GM21576 (cell line): ENCODE results near the gene PVALEF.

ENCODE experiments used
- ATAC-seq: cut with Tn5 transposase; IDR thresholded peaks from one replicate; pipeline ENCODE4 v1.9.1; 2021; ENCODE audit warnings: mild to moderate bottlenecking, moderate library complexity; ENCODE audit not compliant: unreplicated experiment

The PVALEF gene

DNA sequence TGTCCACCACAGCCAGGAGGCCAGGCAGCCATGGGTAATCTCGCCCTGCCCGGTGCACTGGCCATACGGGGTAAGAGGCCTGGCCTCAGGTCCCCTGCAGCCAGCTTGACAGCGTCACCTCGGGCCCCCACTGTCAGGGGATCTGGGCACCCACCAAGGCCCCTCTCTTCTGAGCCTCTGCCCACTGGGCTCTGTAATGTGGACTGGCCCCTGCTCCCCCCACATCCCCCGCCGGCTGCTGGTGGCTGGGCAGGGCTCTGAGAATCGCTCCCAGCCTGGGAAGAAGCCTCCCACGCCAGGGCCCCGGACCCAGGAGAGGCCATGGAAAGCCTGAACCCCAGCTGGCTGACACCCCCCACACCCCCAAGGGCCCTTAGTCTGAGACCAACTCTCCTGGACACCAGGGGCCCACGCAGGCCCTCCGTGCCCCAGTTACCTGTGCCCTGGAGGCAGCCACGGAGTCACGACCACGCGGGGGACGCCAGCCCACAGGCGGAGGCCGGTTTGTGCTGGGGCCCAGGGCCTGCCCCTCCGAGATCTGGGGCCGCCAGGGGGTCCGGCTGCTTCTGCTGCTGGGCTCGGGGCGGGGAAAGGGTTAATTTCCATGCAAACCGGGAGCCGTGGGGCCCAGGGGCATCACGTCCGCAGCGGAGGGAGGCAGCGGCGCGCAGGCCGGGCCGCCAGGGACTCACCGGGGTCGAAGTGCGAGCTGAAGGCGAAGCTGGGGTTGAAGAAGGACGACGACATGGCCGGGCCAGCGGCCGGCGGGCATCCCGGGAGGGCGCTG is at the start of gene PVALEF:
PVALEF (plus strand) TSS at position 262 of the 787 bp plus-strand sequence. CDS start 15,720 bp downstream, outside the sequence.
- ATAC-seq: no peak

DNA sequence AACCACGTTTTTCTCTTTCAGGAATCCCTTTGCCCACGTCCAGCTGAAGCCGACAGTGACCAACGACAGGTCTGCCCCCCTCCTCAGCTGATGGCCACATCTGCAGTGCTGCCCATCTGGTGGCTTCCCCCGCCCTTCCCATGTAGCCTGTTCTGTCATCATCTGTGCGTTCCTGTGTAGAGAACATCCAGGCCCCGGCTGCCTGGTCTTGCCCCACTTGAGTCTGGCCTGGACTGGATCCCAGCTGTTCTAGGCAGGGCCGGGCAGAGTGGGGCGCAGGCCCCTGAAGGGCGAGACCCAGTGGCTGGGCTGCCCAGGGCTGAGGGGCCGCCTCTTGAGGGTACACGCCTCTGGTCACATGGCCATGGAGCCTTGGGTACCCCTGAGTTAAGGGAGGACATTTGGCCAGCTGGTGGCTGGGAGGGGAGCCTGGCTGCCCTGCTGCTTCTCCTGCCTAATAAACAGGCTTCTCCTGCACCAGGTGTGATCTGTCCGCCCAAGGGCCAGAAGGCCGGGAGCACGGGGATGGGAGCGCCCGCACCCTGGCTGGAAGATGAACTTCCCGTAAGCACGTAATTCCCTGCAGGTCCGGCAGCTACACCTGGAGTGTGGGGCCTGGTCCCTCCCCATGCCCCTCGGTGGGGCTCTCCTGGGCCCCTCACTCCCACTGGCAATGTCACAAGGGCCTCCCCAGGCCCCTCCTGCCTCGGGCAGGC is 49.4 kb upstream of the PVALEF start:
- no peak for ATAC-seq

DNA sequence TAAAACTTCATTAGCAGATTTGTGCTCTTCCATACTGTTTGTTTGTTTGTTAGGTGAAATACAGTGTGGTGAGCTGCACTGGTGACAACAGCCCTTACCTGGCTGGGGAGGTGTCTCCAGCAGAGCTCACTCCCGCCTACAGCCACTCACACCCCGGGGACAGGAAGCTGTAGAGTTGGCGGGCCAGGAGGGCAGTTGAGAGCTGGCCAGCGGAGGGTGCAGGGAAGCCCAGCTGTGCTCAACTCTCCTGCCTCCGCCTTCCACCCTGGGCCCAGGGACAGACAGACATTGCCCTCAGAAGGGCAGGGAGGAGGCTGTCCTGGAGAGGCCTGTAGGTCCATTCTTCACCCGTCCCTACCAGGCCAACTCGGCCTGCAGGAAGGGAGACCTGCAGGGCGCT is 48.6 kb upstream of the PVALEF start:
- ATAC-seq: no peak

DNA sequence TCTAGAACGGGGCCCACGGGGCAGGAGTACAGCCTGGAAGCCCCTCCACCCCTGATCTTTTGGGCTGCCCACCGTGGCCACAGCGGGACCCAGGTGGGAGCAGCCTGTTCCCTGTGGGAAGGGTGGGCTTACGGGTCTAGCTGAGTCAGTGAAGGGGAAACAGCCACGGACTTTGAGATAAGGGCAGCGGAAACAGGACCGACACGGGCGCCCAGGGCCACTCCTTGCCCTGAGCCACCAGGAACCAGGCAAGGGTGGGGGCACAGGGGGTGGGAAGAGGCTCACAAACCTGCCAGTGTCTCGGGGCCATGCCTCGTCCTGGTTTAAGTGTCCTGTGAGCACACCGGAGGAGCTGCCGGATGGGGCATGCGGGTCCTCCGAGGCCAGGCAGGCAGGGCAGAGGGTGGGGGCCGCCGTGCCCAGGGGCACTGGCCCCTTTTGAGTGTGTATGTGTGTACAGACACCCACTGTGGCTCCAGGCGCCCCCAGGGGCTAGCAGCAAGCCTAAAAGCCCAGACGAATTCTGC is 47.6 kb upstream of the PVALEF start:
- ATAC-seq: no peak

DNA sequence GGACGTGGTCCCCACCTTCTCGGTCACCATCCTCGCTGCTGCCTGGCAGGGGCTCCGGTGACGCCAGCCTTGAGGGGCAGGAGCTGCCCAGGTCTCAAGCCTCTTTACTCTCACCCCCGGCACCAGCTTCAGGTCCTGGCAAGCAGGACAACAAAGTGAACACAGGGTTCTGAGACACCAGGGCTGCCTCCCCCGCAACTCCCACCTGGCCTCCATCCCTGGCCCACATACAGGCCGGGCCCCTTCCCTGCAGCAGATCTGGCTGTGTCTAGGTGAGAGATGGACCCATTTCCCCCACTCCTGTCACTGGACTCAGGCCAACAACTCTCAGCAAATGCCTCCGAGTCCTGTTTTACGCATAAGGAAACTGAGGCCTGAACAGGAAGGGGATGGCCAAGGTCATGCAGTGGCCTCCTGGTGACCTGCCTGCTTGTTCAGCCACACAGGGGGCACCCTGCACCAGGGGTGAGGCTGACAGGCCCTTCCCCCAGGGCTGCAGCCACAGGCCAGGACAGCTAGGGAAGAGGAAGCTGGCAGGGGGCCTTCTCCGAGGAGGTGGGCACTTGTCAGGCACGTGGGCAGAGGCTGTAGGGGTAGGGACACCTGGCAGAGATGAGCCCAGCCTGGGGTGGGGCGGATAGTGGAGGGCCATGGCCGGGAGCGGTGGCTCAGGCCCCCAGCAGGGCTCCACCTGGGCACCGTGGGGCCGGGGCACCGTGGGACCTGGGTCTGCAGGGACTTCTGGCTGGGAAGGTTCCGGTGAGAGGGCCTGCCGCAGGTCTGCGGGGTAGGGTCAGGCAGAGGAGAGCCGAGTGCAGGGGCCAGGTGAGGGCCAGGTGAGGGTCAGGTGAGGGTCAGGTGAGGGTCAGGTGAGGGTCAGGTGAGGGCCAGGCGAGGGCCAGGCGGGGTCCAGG is 46.7 kb upstream of the PVALEF start:
- no peak for ATAC-seq

DNA sequence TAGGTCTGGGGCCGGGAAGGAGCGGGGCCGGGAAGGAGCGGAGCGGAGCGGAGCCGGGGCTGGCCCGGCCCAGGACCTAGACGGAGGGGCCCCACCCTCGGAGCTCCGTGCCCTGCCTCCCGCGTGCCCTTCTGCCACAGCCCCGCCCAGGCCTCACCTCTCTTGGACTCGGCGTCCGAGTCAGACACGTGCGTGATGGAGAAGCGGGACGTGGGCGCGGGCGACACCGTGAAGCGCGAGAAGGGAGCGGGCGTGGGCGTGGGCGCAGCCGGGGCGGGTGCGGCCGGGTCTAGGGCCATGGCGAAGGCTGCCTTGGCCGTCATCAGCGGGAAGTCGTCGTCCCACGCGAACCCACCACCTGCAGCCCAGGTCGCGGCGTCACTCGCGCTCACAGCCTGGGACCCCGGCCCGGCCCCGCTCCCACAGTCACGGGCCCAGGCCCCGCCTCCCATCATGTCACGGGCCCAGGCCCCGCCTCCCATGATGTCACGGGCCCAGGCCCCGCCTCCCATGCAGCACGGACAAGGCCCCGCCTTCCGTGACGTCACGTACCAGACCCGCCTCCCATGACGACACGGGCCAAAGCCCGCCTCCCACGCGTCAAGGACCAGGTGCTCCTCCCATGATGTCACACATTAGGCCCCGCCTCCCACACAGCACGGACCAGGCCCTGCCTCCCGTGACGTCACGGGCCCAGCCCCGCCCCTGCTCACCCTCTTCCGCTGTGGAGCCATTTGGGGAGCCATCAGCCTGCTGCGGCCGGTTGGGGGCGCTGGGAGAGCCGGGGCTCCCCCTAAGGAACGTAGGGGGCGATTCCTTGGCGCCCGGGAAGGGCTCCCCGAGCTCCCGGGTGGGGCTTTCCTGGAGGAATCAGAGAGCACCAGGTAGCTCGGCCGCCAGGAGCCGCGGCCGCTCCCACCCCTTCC is 45.8 kb upstream of the PVALEF start:
- ATAC-seq: no peak

DNA sequence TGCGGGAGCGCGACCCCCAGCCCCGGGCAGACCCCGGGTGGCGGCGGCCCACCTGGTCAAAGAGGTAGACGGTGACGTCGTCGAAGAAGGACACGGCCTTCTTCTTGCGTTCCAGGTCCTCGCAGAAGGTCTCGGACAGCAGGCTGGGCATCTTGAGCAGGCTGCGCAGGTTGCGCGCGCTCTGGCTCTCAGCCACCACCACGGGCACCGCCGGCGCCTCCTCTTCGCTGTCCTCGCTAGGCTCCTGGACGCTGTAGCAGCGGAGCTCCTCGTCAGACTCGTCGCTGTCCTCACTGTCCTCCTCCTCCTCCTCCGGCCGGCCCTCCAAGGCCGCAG is 45.2 kb upstream of the PVALEF start:
- ATAC-seq: no peak

DNA sequence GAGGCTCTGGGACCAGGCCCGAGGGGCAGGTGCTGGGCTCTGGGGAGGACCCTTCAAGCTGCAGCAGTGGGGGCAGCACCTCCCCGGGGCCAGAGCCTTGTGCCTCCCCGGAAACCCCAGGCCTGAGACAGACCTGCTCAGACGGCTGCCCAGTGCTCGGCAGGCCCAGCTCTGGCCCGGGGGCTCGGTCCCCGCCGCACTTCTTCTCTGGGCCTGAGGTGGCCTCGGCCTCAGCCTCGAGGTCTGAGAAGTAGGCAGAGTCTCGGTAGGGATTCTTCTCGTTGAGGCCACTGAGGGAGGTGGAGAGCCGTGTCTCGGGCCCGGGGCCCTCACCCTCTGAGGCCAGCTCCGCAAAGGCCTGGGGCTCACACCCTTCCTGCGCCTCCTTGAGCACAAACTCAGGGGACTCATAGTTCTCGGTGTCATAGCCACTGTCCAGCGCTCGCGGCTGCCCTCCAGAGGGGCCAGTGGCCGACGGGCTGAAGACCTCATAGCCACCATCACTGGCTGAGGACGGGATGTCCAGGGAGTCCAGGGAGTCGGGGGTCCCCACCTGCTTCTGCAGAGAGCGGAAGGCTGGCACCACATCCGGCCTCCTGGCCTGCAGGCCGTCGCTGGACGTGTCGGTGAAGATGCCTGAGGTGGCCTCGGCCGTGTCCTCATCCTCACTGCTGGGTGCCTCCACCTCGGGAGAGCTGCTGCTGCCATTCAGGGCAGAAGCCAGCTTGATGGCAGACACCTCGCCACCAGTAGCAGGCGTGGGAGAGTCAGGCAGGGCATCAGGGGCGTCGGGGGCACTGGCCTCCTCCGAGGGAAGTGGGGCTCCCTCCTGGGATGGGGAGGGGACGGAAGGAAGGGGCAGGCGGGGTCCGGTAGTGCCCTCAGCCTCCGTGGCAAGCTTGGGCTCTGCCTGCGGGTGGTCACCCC is 44.3 kb upstream of the PVALEF start:
- ATAC-seq: no peak

DNA sequence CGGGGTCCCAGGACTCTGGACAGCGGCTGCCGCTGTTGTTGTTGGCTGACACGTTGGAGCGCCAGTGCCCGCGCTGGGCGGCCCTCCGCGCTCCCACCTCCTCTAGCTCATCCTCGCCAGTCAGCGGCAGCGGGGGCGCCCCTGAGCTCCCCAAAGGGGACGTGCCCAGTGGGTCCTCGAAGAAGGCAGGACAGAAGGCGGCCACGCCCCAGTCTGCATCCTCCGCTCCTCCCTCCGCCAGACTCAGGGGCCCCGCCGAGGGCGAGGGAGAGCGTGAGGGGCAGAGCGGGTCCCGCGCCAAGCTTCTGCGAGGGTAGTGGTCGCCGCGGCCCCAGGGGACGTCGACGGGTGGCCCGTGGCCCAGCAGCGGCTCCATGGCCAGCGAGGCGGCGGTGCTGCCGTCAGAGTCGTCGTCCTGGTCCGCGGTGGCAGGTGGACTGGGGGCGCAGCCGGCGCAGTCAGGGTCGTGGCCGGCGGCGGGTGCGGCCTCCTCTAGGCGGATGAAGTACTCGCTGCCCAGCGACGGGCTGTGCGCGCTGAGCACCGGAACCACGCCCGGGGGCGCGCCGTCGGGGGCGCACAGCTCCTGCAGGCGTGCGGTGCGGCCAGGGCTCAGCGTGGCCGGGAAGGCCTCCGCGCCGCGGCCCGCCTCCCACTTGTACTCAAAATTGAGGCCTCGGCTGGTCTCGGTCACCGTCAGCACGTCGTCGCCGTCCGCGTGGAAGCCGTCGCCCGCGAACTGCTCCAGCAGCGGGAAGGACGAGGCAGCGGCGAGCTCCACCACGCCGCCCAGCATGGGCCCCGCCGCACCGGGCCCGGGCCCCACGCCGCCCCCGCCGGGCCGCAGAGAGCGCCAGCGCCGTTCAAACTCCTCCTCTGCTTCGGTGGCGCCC is 43.2 kb upstream of the PVALEF start:
- ATAC-seq: no peak

DNA sequence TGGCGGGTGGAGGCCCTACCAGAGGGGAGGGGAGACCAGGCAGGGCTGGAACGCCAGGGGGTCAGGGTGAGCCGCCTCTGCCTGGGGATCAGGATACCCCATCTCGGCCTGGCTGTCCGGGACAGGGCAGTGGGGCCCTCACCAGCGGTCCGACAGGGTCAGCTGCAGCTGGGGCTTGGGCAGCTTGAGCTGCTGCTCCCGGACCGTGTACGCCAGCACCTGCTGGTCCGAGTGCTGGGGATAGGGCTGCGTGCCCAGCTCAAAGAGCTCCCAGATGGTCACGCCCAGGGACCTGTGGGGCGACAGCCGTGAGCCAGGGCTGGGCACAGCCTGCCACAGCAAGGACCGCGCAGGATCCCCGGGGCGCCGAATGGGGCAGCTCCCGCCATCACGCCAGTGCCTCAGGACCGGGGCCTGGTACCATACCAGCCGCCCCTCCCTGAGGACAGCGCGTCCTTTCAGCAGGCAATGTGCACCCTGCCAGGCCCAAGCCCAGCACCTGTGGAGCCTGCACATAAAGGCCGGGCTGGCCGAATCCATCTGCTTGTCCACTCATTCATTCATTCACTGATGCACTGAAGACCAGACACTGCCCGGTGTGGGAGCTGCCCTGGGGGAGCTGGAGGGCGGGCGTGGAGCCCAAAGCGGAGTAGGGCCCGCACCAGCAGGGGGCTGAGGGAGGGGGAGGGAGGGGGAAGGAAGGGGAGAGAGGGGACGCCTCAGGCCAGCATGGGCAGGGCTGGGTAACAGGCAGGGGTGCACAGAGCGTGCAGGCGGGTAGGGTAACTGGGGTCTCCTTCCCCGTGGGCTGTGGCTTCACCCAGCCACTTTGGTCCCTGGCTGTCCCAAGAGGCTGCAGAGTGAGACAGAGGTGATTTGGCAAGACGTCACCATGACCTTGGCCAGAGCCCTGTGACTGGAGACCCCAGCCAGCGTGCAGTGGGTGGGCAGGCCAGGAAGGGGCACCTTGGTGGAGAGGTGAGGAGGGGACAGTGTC is 42.0 kb upstream of the PVALEF start:
- no peak for ATAC-seq

DNA sequence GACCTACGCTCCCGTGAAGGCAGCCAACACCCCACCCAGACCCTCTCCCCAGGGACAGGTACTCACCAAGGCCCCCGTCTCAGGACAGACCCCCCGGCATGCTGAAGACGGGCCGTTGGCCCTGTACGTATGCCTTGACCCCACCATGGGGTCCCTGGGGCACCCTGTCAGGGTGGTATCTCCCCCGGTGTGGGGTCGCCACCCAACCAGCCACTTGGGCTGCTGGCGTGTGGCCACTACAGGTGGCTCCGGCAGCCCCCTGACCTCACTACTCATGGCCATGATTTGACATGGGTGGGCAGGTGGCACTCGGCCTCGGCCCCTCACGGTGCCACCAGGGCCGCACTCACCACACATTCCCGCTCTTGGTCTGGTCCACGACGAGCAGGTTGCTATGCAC is 40.9 kb upstream of the PVALEF start:
- ATAC-seq: no peak

DNA sequence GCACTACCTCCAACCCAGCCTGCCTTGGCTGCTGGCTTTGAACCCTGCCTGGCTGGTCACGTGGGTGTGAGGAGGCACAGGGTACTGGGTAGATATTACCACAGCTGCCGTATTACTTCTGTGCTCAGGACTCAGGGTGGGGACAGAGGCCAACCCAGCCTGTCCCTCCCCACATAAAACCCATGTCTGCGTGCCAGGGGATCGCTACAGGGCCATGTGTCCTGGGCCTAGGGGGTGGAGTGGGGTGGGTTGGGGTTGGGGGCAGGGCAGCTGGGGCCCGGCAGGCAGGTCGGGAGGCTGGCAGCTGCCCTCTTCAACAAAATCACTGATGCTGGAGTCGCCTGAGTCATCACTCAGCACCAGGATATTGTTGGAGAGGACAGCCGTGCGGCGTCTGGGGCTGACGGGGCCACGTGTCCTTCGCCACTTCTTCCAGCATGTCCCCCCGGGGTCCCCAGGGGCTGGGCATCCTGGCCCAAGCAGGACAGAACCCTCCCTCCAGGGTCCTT is 39.7 kb upstream of the PVALEF start:
- ATAC-seq: no peak

DNA sequence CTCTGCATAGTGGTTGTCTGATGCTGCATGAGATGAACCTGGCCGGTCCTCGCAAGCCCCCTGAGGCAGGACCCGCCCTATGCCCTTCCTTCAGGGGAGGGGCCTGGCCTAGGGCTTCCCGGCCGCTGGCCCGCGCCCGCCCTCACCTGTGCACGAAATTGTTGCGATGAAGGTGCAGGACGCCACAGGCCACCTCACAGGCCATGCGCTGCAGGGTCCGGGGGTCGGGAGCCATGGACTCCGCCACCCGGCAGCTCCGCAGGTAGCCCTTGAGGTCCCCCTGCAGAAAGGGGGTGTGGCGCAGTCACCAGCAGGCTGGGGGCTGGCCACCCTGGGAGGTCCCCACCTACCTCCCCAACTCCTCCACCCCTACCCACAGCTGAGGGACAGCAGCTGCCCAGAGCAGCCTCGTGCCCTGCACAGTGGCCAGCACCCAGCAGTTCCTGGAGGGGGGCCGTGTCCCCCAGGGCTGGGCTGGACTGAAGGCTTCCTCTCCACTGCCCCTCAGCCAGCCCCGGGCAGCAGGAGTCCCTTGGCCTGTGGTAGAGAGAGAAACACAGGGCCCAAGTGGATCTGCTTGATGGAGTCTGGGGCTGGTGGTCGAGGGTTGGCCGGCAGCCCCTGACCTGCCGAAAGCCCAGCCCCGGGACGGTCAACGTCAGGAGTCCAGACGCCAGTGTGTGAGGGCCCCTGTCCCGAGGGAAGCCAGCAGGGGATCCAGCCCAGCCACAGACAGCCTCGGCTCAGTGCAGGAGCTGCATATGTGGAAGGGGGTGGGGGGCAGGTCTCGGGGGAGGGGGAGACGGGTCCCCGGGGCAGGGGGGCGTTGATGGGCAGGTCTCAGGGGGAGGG is 38.8 kb upstream of the PVALEF start:
- ATAC-seq: no peak

DNA sequence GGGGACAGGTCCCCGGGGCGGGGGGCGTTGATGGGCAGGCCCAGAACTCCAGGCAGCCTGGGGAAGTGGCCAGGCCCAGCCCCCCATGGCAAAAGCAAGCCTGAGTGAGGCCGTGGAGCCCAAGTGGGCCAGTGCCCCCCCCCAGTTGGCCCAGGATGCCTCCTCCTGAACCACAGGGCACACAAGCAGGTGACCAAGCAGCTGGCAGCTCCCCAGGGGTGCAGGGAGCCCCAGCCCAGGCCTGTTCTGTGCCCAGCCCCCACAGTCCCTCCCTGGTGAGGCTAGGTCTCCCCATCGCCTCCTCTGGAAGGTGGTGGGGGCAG is 38.2 kb upstream of the PVALEF start:
- no peak for ATAC-seq

DNA sequence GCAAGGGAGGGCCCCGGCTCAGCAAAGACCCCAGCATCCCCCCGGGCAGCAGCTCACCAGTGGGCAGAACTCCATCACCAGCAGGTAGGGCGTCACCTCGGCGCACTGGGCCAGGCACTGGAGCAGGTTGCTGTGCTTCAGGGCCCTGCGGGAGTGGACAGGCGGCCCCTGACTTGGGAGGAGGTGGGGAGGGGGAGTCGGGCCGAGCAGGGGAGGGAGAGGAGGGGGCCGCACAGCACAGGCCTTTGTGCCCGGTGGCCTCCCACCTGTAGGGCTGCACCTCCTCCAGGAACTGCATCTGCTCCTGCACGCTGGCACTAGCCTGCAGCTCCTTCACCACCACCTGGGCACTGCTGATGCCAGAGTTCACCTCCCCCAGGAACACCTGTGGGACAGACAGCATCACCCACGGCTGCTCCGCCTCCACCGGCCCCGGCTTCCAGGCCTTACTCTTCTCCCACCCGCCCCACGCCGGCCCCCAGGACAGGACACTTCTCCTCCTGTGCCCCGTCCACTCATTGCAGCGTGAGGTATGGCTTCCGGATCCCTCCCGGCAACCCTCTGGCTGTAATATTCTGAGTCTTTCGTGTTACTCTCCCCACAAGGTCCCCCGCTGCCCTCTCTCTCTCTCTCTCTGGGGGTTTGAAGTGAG is 37.7 kb upstream of the PVALEF start:
- ATAC-seq: no peak
